ENCODE data around the gene KIF1C. TPM values are rescaled to one million over a fixed set of nuclear protein-coding genes. Genes with fewer than 3 reads are reported as not detected.

KIF1C gene
- total RNA-seq, 1 donor from 2014 or later, result 22.1 TPM

- H3K4me1 Mint-ChIP-seq, result peaks cover 29% of the 10 kb centered on the region
- H3K36me3 Mint-ChIP-seq, result peaks cover 20% of the 10 kb centered on the region
- Histone ChIP-seq H3K27ac (no peak overlapping the region), H3K4me1 (peaks cover 19% of the 10 kb centered on the region), H3K79me2 (ENCODE audit: low read depth) (peaks cover 38% of the 10 kb centered on the region), H2AFZ (replicated peaks) (no peak overlapping the region), H3K27me3 (no peaks in the 10 kb centered on the region), H3K4me3 (no peak overlapping the region), H3F3A (ENCODE audit: low read depth) (peaks cover 32% of the 10 kb centered on the region), H3K9me3 (ENCODE audit: low read depth) (no peaks in the 10 kb centered on the region), H3K9ac (no peak overlapping the region), H4K20me1 (ENCODE audit: low read depth) (peaks cover 17% of the 10 kb centered on the region), H3K36me3 (no peaks in the 10 kb centered on the region), H3K4me2 (no peak overlapping the region)
- H3K4me3 Mint-ChIP-seq, result peak overlapping the region; percentile 65
- H3K9me3 Mint-ChIP-seq, result peaks cover 7% of the 10 kb centered on the region
- DNase-seq (ENCODE audit: low spot score), result no peak
- H3K27ac Mint-ChIP-seq, result no peak overlapping the region
- TF ChIP-seq EZH2 (IDR thresholded peaks at IDR 0.05) (no peak), CTCF (IDR thresholded peaks at IDR 0.05) (no peak), EZH2phosphoT487 (IDR thresholded peaks at IDR 0.05) (no peak)
- H3K27me3 Mint-ChIP-seq (ENCODE audit: insufficient read depth, low read depth), result peaks cover 8% of the 10 kb centered on the region
These were observed 32.3 kb upstream of the KIF1C start for GRCh38 chr17:4965311-4965986.

- Histone ChIP-seq H3K36me3 (no peaks in the 10 kb centered on the region), H3K27ac (peak overlapping the region; percentile 93), H2AFZ (replicated peaks) (no peak overlapping the region), H3K27me3 (no peaks in the 10 kb centered on the region), H3K9me3 (ENCODE audit: low read depth) (no peaks in the 10 kb centered on the region), H3F3A (ENCODE audit: low read depth) (peaks cover 26% of the 10 kb centered on the region), H3K4me2 (peak overlapping the region; percentile 77), H3K4me3 (peak overlapping the region; percentile 65), H3K4me1 (peaks cover 14% of the 10 kb centered on the region), H3K79me2 (ENCODE audit: low read depth) (peaks cover 38% of the 10 kb centered on the region), H4K20me1 (ENCODE audit: low read depth) (peaks cover 24% of the 10 kb centered on the region), H3K9ac (peak overlapping the region; percentile 22)
- peaks cover 31% of the 10 kb centered on the region for H3K4me1 Mint-ChIP-seq
- peaks cover 7% of the 10 kb centered on the region for H3K9me3 Mint-ChIP-seq
- no peak for TF ChIP-seq EZH2phosphoT487 (IDR thresholded peaks at IDR 0.05)
- TF ChIP-seq EZH2 (IDR thresholded peaks at IDR 0.05), result no peak
- no peak for TF ChIP-seq CTCF (IDR thresholded peaks at IDR 0.05)
- no peak overlapping the region for H3K4me3 Mint-ChIP-seq
- no peak overlapping the region for H3K27ac Mint-ChIP-seq
- H3K27me3 Mint-ChIP-seq (ENCODE audit: insufficient read depth, low read depth), result peaks cover 8% of the 10 kb centered on the region
- peak; percentile 99 for DNase-seq (ENCODE audit: low spot score)
- peaks cover 20% of the 10 kb centered on the region for H3K36me3 Mint-ChIP-seq
These were observed 30.8 kb upstream of the KIF1C start for GRCh38 chr17:4966844-4967538.

- peak within 1 kb of the TSS; percentile 95 for H3K4me2 ChIP-seq
- no peaks in the 10 kb centered on the region for H3K9me3 ChIP-seq (ENCODE audit: low read depth)
- H3K36me3 ChIP-seq, result no peaks in the 10 kb centered on the region
- DNase-seq (ENCODE audit: low spot score), result peak; percentile 97
- TF ChIP-seq EZH2 (IDR thresholded peaks at IDR 0.05) (no peak), CTCF (IDR thresholded peaks at IDR 0.05) (no peak), EZH2phosphoT487 (IDR thresholded peaks at IDR 0.05) (no peak)
- H4K20me1 ChIP-seq (ENCODE audit: low read depth), result peaks cover 32% of the 10 kb centered on the region
- H2AFZ ChIP-seq (replicated peaks), result peak within 1 kb of the TSS; percentile 78
- H3F3A ChIP-seq (ENCODE audit: low read depth), result peaks cover 31% of the 10 kb centered on the region
- peak within 1 kb of the TSS; percentile 79 for H3K9ac ChIP-seq
- peaks cover 14% of the 10 kb centered on the region for H3K4me1 ChIP-seq
- H3K27ac ChIP-seq, result peak within 1 kb of the TSS; percentile 93
- peaks cover 22% of the 10 kb centered on the region for H3K36me3 Mint-ChIP-seq
- H3K4me3 Mint-ChIP-seq, result no peak within 1 kb of the TSS
- peaks cover 7% of the 10 kb centered on the region for H3K9me3 Mint-ChIP-seq
- H3K27ac Mint-ChIP-seq, result no peak within 1 kb of the TSS
- peak within 1 kb of the TSS; percentile 65 for H3K4me3 ChIP-seq
- peaks cover 8% of the 10 kb centered on the region for H3K27me3 Mint-ChIP-seq (ENCODE audit: insufficient read depth, low read depth)
- peaks cover 38% of the 10 kb centered on the region for H3K79me2 ChIP-seq (ENCODE audit: low read depth)
- H3K27me3 ChIP-seq, result peaks cover 3% of the 10 kb centered on the region
- H3K4me1 Mint-ChIP-seq, result peaks cover 32% of the 10 kb centered on the region
These were observed 29.9 kb upstream of the KIF1C start, which contains the start of gene SPAG7 for GRCh38 chr17:4967539-4968485. TSS of gene SPAG7 (minus strand) at chr17:4967817. CDS start at chr17:4967804, 13 bp downstream.

Data from neural progenitor cell (in vitro differentiated cells).